CD14-positive monocyte (primary cell): ENCODE measurements around the gene CYTH1. TPM values are rescaled to one million over a fixed set of nuclear protein-coding genes. Genes with fewer than 3 reads are reported as not detected.

ENCODE experiments used
- DNase-seq, 3 donors: peaks; one replicate each; pipeline ENCODE4 v3.0.0-alpha.2; 2011 to 2022
- H2AFZ ChIP-seq: 2 replicates; pipeline ENCODE4 v1.6.0; 2012; ENCODE audit warnings: mild to moderate bottlenecking, low read depth, low read length, inconsistent platforms; ENCODE audit not compliant: insufficient read depth, poor library complexity, severe bottlenecking
- H3K27ac ChIP-seq, 2 donors: 1 replicate in 1 of 2; 2 replicates in 1 of 2; pipeline ENCODE4 v1.5.1; 2012 to 2013; ENCODE audit warnings: low read length in 2 of 2, control low read depth in 1 of 2, inconsistent platforms in 1 of 2, low read depth in 1 of 2, mild to moderate bottlenecking in 1 of 2
- H3K27me3 ChIP-seq, 2 donors: one replicate each; pipeline versions ENCODE4 v1.6.0 to v1.6.1; 2011 to 2013; ENCODE audit warnings: low read length in 2 of 2; ENCODE audit not compliant: control insufficient read depth in 2 of 2, insufficient read depth in 2 of 2
- H3K36me3 ChIP-seq, 2 donors: replicated peaks in 1 of 2; 1 replicate in 1 of 2; 2 replicates in 1 of 2; pipeline versions ENCODE4 v1.5.1 to v1.6.1; 2012 to 2013; ENCODE audit warnings: low read length in 2 of 2, control low read depth in 1 of 2, inconsistent platforms in 1 of 2, mild to moderate bottlenecking in 1 of 2; ENCODE audit not compliant: insufficient read depth in 2 of 2, control insufficient read depth in 1 of 2
- H3K4me1 ChIP-seq, 2 donors: 1 replicate in 1 of 2; 2 replicates in 1 of 2; pipeline versions ENCODE4 v1.5.1 to v1.6.1; 2012 to 2013; ENCODE audit warnings: low read length in 2 of 2, control low read depth in 1 of 2, inconsistent platforms in 1 of 2, mild to moderate bottlenecking in 1 of 2, moderate library complexity in 1 of 2; ENCODE audit not compliant: insufficient read depth in 2 of 2, control insufficient read depth in 1 of 2
- H3K4me2 ChIP-seq: replicated peaks from 2 replicates; pipeline ENCODE3; 2012; ENCODE audit warnings: low read length, moderate library complexity, mild to moderate bottlenecking; ENCODE audit not compliant: poor library complexity, severe bottlenecking; ENCODE audit errors: extremely low read depth
- H3K4me3 ChIP-seq, 3 experiments: fragments of 200-600 bp in 1 of 3; sonication (generic) in 1 of 3; replicated peaks in 1 of 3; 1 replicate in 2 of 3; 2 replicates in 1 of 3; pipeline ENCODE4 v1.5.1; 2011 to 2013; ENCODE audit warnings: low read length in 3 of 3, mild to moderate bottlenecking in 3 of 3, control low read depth in 2 of 3, low read depth in 2 of 3, inconsistent platforms in 1 of 3, moderate library complexity in 1 of 3
- H3K79me2 ChIP-seq: 2 replicates; pipeline ENCODE4 v1.6.0; 2012; ENCODE audit warnings: mild to moderate bottlenecking, control low read depth, inconsistent platforms, low read length, moderate library complexity; ENCODE audit not compliant: insufficient read depth
- H3K9ac ChIP-seq: 2 replicates; pipeline ENCODE4 v1.6.0; 2017; ENCODE audit warnings: low read length, mild to moderate bottlenecking; ENCODE audit not compliant: insufficient read depth, poor library complexity, severe bottlenecking
- H3K9me3 ChIP-seq, 2 donors: replicated peaks in 1 of 2; 1 replicate in 1 of 2; 2 replicates in 1 of 2; pipeline versions ENCODE4 v1.5.1 to v1.6.1; 2012 to 2013; ENCODE audit warnings: low read length in 2 of 2, control low read depth in 1 of 2; ENCODE audit not compliant: control insufficient read depth in 1 of 2, insufficient read depth in 1 of 2
- H4K20me1 ChIP-seq: 2 replicates; pipeline ENCODE4 v1.6.0; 2012; ENCODE audit warnings: mild to moderate bottlenecking, low read length, control low read depth, moderate library complexity; ENCODE audit not compliant: insufficient read depth
- H3K27ac Mint-ChIP-seq, 7 donors: one replicate each; pipeline ENCODE4 v1.8.0; 2020; ENCODE audit warnings: mild to moderate bottlenecking in 7 of 7, mixed read lengths in 7 of 7, moderate library complexity in 6 of 7, inconsistent platforms in 2 of 7
- H3K27me3 Mint-ChIP-seq, 3 donors: one replicate each; pipeline ENCODE4 v1.8.0; 2021 to 2022; ENCODE audit warnings: low read depth in 3 of 3, mild to moderate bottlenecking in 3 of 3, mixed read lengths in 3 of 3, moderate library complexity in 3 of 3, inconsistent platforms in 1 of 3
- H3K36me3 Mint-ChIP-seq, 2 donors: one replicate each; pipeline ENCODE4 v1.8.0; 2020; ENCODE audit warnings: mixed read lengths in 2 of 2, inconsistent platforms in 1 of 2, mild to moderate bottlenecking in 1 of 2
- H3K4me1 Mint-ChIP-seq: one replicate; pipeline ENCODE4 v1.8.0; 2020; ENCODE audit warnings: mild to moderate bottlenecking, mixed read lengths
- H3K4me3 Mint-ChIP-seq, 2 donors: one replicate each; pipeline ENCODE4 v1.8.0; 2020; ENCODE audit warnings: mild to moderate bottlenecking in 2 of 2, mixed read lengths in 2 of 2, moderate library complexity in 1 of 2
- H3K9me3 Mint-ChIP-seq, 7 donors: one replicate each; pipeline ENCODE4 v1.8.0; 2020 to 2022; ENCODE audit warnings: mixed read lengths in 7 of 7, mild to moderate bottlenecking in 6 of 7, moderate library complexity in 6 of 7, inconsistent platforms in 2 of 7
- WGBS: methylation state at CpG from one replicate; pipeline ENCODE4 v1.1.5; 2013; ENCODE audit warnings: missing lambda C conversion rate; ENCODE audit not compliant: insufficient coverage; 5-methylcytosine and 5-hydroxymethylcytosine counted together
- intact Hi-C, 2 donors: fragments of 100-400 bp; cut with micrococcal nuclease; formaldehyde crosslinking; loops; one replicate each; pipeline versions ENCODE4 v1.15.0 to v1.15.1; 2023
- polyA plus RNA-seq, 3 donors: library from polyadenylated mRNA; depleted of rRNA in 1 of 3; unstranded in 2 of 3; stranded (reverse) in 1 of 3; fragments of 300-500 nt in 2 of 3; fragments of >200 nt in 1 of 3; fragmentation: Illumina TruSeq in 2 of 3; gene quantifications; 1 replicate in 2 of 3; 2 replicates in 1 of 3; pipeline ENCODE4 v1.2.3, GENCODE V29; 2012 to 2021
- TF ChIP-seq, protein P1 (sequence below): fragments of 200-600 bp; IDR thresholded peaks from one replicate; pipeline ENCODE4 v1.8.0; 2022; ENCODE audit warnings: antibody characterized with exemption, mild to moderate bottlenecking

The CYTH1 gene
- polyA plus RNA-seq, 3 donors: 68.6 to 211 (median 80.9) TPM

GRCh38 chr17:78674156-78674555 lies 107.9 kb downstream of the CYTH1 start:
- Histone ChIP-seq H4K20me1 (peaks cover 50% of the 10 kb centered on the region), H3K9me3 (no peaks in the 10 kb centered on the region), H2AFZ (no peak overlapping the region), H3K79me2 (no peaks in the 10 kb centered on the region), H3K4me1 (no peaks in the 10 kb centered on the region), H3K36me3 (peaks cover 66 to 78% of the 10 kb centered on the region in 2 donors), H3K27ac (peak overlapping the region in 1 of 2 donors; percentile 20), H3K4me3 (no peak overlapping the region), H3K4me2 (no peak overlapping the region), H3K27me3 (no peaks in the 10 kb centered on the region), H3K9ac (no peak overlapping the region)
- Mint-ChIP-seq H3K4me1 (no peaks in the 10 kb centered on the region), H3K4me3 (no peak overlapping the region), H3K27me3 (peaks cover 0 to 2% (median 1%) of the 10 kb centered on the region in 3 donors), H3K36me3 (peaks cover 74 to 86% of the 10 kb centered on the region in 2 donors), H3K27ac (peak overlapping the region in 3 of 7 donors; percentile 30 to 72 (median 53)), H3K9me3 (peaks cover 0 to 2% (median 0%) of the 10 kb centered on the region in 7 donors)
- DNase-seq: no peak
- intact Hi-C loops: no loop called here
- TF ChIP-seq, protein P1, sequence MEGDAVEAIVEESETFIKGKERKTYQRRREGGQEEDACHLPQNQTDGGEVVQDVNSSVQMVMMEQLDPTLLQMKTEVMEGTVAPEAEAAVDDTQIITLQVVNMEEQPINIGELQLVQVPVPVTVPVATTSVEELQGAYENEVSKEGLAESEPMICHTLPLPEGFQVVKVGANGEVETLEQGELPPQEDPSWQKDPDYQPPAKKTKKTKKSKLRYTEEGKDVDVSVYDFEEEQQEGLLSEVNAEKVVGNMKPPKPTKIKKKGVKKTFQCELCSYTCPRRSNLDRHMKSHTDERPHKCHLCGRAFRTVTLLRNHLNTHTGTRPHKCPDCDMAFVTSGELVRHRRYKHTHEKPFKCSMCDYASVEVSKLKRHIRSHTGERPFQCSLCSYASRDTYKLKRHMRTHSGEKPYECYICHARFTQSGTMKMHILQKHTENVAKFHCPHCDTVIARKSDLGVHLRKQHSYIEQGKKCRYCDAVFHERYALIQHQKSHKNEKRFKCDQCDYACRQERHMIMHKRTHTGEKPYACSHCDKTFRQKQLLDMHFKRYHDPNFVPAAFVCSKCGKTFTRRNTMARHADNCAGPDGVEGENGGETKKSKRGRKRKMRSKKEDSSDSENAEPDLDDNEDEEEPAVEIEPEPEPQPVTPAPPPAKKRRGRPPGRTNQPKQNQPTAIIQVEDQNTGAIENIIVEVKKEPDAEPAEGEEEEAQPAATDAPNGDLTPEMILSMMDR: no peak
- WGBS: 94% methylated on average over 5 of the region's 5 CpGs

GRCh38 chr17:78673395-78673794 lies 108.7 kb downstream of the CYTH1 start:
- Mint-ChIP-seq H3K27me3 (peaks cover 0 to 2% (median 1%) of the 10 kb centered on the region in 3 donors), H3K27ac (peak overlapping the region in 4 of 7 donors; percentile 9 to 77 (median 14)), H3K36me3 (peaks cover 70 to 83% of the 10 kb centered on the region in 2 donors), H3K4me3 (no peak overlapping the region), H3K9me3 (peaks cover 0 to 2% (median 0%) of the 10 kb centered on the region in 7 donors), H3K4me1 (no peaks in the 10 kb centered on the region)
- no peak overlapping the region for H3K9ac ChIP-seq
- H4K20me1 ChIP-seq: peaks cover 42% of the 10 kb centered on the region
- no peak overlapping the region for H3K4me3 ChIP-seq
- H3K36me3 ChIP-seq: peaks cover 58 to 71% of the 10 kb centered on the region in 2 donors
- no peaks in the 10 kb centered on the region for H3K9me3 ChIP-seq
- 94% methylated on average over 6 of the region's 7 CpGs for WGBS
- peak overlapping the region in 1 of 2 donors; percentile 22 for H3K27ac ChIP-seq
- no peaks in the 10 kb centered on the region for H3K79me2 ChIP-seq
- TF ChIP-seq, protein P1: no peak
- no peak overlapping the region for H3K4me2 ChIP-seq
- no peak overlapping the region for H2AFZ ChIP-seq
- intact Hi-C loops: no loop called here
- no peaks in the 10 kb centered on the region for H3K4me1 ChIP-seq
- no peak for DNase-seq
- no peaks in the 10 kb centered on the region for H3K27me3 ChIP-seq
